Frontal cortex (tissue), 4 donors: ENCODE measurements around the gene AKR1C1. TPM values are rescaled to one million over a fixed set of nuclear protein-coding genes. Genes with fewer than 3 reads are reported as not detected.
"Not testable (repeated sequence)": the region's sequence is repeated elsewhere in the genome, so short reads cannot be mapped to it uniquely, and the experiment has no call there.

Experiments used
- DNase-seq, 2 donors: peaks; one replicate each; pipeline ENCODE4 v3.0.0; 2012; ENCODE audit warnings: low spot score in 2 of 2
- FAIRE-seq: peaks from 2 replicates; lab custom pipeline; 2012; peaks lifted over from hg19 to GRCh38; lab: Jason Lieb, UNC
- total RNA-seq: library from RNA; depleted of rRNA; stranded (reverse); fragments of >200 nt; gene quantifications from one replicate; pipeline ENCODE4 v1.2.3, GENCODE V29; 2014
- donor health status: control.
- donor health status: control.
- donor health status: control.

Gene AKR1C1
- total RNA-seq, 1 donor from 2014 or later = 30.2 TPM

DNA sequence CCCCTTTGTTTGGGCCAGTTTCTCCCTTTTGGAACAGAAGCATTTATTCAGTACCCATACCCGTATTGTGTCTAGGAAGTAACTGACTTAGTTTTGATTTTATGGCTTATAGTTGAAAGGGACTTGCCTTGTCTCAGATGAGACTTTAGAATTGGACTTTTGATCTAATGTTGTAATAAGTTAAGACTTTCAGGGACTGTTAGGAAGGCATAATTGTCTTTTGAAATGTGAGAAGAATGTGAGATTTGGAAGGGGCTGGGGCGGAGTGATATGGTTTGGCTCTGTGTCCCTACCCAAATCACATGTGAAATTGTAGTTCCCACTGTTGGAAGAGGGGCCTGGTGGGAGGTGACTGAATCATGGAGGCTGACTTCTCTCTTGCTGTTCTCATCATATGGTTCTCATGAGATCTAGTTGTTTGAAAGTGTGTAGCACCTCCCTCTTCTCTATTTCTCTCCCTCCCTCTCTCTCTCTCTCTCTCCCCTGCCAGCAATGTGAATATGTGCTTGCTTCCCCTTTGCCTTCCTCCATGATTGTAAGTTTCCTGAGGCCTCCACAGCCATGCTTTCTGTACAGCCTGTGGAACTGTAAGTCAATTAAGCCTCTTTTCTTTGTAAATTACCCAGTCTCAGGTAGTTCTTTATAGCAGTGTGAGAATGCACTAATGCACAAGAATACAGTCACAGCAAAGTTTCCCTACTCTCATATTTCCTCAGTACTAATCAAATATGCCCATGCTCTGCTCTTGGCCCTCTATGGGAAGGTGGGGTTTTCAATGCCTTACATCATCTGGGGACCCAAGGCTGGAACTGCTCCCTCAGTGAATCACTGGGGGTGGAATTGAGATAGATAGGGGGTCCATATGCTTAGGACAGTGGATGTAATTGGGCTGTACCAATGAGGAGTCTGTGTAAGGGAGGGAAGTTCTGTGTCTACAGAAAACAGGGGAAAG is 17.2 kb upstream of the AKR1C1 start:
- DNase-seq (no peak), FAIRE-seq (no peak)

DNA sequence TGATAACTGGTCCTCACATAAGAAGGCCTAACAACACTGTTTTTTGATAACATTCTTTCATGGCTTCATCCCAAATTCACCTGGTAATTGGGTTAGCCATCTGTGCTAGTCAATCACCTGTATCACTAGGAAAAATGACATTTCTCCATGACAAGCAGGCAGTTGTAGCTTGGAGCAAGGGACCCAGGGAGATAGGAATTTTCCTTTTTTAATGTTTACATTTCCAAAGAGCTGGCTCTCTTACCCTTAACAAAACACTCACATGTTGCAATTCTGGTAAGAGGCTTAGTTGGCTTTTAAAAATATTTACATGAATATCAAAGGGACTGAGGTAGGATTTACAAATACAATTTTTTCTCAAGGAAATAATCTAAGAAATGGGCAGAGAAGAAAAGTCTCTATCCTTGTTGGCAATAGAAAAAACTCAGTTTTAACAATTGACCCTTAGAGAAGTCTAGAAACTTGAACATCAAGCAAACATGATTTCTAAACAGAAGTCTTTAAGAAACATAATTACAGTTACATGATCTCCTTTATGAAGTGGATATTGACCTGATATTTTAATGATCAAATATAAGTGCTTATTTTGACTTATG is 16.1 kb upstream of the AKR1C1 start:
- FAIRE-seq = no peak
- no peak for DNase-seq

DNA sequence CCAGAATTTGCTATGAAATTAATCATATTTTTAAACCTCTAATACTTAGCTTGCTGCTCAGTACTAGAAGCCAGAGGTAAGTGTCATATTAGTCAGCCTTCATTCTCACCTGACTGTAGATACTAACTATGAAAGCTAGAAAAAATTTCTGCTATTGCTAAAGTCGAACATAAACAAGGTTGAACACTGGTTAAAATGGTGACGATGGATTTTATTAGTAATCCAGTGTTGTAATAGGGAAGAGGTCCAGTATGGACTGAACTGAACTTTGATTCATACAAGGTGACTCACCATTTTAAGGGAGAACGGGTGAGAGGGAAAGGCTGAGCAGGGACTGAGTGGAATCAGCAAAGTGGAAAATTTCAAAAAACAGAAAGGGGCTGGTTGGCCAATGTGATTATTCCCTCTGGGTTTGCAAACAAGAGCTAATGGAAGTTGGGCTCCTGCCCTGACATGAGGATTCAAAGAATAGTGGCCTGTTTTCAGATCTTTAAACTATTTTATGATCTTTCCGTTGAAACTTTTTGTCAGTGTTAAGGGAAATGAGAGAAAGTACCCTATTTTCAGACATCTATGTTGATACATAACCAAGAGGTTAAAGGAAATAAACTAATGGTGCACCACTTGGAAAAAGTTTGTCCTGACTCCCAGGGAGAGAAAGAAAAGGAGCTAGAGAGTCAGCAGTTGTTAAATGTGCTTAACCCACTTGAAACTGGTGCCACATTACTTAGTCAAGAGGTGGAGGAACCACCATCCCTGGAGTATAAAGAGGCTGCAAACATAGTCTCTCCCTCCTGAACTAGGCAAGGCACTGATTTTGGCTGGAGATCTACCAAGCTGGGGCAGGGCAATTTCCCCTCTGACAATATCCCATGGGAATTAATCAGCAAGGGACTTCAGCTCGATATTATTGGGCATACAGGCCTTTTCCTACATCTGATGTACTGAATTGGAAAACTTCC is 15.3 kb upstream of the AKR1C1 start:
- FAIRE-seq (no peak), DNase-seq (peak in 1 of 2 donors; percentile 36)

DNA sequence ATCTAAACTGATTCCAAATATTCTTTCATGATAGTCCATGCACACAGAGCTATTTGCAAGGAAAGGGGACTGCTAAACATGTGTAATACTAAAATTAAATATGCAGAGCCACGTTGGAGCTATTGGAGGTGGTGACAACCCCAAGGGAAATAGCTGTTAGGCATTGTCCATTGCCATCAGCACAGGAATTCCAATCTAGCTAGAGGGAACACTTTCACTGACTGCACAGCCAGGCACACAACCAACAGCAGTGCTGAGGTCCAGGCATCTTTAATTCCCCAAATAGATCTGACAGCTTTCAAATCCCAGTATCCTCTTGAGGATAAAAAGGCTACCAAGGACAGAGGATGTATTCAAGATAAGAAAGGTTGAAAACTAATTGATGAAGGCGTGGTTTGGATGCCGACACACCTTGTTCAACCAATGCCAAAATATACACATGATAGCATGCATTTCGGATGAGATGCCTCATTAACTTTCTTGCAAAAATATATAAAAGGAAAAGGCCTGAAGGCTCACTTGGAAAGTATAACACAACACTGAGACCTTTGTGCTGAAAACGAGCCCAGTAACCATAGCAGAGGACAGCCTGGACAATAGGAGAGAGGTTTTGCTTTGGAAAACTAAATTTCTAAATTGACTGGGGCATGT is 11.6 kb upstream of the AKR1C1 start:
- DNase-seq, FAIRE-seq: not testable (repeated sequence)

DNA sequence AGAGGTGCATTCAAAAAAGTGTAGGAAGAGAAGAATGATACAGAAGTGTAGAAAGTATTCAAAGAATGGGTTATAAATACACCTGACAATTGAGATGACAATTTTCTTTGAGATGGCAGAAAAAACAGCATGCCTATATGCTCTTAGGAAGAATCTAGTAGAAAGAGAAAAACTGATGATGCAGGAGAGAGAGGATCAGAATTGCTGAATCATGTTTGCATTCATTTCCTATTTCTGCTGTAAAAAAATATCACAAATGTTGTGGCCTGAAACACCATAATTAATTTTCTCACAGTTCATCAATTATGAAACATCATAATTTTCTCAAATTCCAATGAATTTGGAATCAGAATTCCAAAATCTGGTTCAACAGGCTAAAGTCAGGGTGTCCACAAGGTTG is 9.8 kb upstream of the AKR1C1 start:
- no peak for FAIRE-seq

DNA sequence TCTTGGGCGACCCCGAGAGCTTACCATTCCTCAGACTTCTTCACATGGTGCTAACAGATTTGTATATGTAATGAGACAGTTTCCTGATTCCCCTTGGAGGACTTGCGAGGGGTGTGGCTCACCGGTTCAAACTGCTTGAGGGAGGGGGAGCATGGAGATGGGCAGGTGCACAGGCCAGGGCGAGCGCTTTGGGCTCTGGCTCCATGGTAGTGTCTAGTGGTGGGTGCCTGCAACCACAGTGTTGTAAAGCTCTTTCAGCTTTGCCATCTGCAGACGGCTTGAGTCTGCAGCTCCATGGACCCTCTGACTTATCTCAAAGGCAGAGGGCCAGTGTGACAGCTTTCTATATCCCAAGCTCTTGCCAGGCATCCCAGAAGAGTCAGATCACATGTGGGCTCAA is 7.1 kb upstream of the AKR1C1 start:
- FAIRE-seq, DNase-seq: not testable (repeated sequence)

More for the DNA sequence above, 9.8 kb upstream of the AKR1C1 start:
- DNase-seq = no peak

DNA sequence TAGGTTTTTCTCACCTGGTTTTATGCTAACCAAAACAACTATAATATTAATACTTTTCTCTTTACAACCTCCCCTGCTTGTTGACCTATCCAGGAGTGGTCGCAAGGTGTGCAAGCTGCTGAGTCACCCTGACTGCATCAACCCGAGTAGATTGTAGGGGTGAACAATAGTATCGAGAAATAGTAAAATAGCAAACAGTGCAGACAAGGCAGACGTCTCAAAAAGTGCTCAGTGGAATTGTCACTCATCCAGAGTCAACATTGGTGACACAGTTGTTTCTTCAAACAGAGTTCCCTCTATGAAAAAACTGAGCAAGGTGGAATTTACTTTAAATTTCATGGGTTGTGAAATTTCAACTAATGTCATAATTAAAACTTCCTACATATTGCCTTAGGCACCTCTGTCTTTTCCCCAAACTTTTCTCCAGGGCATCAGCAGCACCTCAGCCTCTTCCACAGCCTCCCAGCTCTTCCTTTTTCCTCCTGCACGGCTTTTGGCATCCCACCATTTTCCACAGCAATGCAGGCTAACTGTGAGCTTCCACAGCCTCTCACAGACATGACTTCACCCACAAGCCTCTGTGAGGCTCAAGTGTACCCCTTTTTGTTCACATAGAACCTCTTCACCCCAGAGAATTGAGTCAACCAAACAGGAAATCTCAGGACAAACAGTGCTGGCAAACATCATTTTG is 6.1 kb upstream of the AKR1C1 start:
- not testable (repeated sequence) for FAIRE-seq

DNA sequence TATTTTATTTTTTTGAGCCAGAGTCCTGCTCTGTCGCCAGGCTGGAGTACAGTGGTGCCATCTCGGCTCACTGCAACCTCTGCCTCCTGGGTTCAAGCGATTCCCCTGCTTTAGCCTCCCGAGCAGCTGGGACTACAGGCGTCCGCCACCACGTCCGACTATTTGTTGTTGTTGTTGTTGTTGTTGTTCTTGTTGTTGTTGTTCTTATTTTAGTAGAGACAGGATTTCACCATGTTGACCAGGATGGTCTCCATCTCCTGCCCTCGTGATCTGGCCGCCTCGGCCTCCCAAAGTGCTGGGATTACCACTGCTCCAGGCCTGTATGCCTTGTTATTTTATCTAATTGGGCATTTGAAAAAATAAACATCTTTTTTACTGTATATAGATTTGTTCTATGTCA is 1.7 kb upstream of the AKR1C1 start:
- FAIRE-seq, DNase-seq: not testable (repeated sequence)

More for the DNA sequence above, 6.1 kb upstream of the AKR1C1 start:
- DNase-seq = not testable (repeated sequence)

DNA sequence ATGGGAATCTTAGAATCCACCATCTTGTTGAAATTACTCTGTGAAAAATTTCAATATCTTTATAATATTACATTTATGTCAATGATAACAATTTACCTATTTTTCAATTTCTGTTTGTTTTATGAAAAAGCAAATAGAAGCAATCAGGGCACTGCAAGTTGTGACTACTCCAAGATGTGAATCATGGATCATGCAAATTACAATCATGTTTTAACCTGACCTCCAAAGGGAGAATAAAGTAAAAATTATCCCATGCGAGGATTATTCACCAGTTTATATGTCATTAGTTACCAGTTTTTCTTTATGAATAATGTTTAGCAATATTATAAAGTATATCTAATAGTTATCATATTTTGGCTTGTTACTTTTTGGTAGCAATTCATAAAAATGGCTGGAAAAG is 907 bp upstream of the AKR1C1 start:
- not testable (repeated sequence) for FAIRE-seq

DNA sequence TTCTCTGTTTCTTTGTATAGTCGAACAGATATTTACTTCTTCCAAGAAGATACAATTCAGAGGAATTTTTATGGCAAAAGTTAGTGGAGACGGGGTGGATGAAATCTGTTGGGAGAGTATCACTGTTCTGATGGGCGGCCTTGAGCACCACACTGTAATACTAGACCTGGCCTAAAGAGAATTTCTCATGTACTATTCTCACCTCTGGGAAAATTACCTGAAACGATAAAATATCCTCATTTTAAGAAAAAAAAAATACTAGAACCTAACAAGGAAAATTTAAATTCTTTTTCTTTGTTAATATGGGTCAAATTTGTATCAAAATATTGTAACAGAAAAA is 570 bp downstream of the AKR1C1 start:
- not testable (repeated sequence) for DNase-seq, FAIRE-seq

More for the DNA sequence above, 907 bp upstream of the AKR1C1 start:
- not testable (repeated sequence) for DNase-seq

DNA sequence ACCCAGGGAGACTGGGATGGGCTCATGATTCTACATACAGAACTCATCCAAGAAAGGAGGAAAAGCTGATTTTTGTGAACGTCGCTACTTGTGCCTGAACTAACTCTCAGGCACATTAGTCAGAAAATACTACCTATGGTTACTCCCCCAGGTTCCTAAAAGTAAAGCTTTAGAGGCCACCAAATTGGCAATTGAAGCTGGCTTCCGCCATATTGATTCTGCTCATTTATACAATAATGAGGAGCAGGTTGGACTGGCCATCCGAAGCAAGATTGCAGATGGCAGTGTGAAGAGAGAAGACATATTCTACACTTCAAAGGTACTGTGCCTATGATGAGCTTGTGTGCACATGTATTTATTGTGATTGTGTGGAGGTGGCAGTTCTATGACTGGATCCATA is 2.5 kb downstream of the AKR1C1 start:
- not testable (repeated sequence) for DNase-seq, FAIRE-seq

DNA sequence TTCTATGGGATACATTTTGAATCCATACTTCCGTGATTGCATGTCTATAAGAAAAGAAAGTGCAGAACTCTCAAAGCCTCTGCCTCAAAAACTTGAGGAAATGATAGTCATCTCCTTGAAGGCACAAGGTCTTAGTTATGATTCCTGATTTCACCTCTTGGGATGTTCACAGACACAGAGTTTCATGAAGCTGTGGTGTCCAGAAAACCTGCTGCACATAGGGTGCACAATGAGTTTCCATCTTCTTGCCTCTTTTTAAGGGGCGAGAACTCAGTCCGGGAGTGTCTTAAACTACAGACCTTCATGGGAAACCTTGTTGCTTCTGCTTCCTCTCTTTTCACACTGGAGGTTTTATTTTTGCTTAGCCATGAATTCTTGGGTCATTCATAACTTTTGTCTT is 4.0 kb downstream of the AKR1C1 start:
- not testable (repeated sequence) for FAIRE-seq, DNase-seq

DNA sequence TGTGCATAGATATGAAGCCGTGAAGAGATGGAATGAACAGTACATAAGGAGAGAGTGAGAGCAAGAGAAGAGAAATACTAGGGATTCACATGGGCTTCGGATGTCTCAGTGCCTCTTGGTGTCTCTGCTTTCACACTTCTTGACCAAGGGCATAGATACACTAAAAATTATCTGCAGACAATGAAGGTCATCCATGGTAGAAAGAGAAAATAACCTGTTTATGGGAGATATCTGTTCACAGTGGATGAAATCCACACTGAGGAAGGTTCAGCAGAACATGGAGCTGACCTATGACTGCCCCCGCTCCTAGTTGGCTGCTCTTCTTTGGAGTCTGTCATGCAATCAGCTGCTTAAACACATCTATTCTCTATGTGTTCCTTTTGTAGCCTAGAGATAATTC is 6.1 kb downstream of the AKR1C1 start:
- not testable (repeated sequence) for FAIRE-seq, DNase-seq

DNA sequence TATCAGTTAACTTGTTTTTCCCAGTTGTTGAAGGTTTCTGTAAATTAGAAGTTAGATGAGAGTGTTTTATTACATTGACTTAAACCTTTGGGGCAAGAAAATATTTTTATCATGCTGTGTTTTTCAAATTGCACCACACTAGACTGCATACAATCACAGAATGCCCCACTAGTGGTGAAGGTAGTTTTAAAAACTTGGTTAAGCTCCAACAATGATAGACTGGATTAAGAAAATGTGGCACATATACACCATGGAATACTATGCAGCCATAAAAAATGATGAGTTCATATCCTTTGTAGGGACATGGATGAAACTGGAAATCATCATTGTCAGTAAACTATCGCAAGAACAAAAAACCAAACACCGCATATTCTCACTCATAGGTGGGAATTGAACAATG is 7.1 kb downstream of the AKR1C1 start:
- not testable (repeated sequence) for DNase-seq, FAIRE-seq

DNA sequence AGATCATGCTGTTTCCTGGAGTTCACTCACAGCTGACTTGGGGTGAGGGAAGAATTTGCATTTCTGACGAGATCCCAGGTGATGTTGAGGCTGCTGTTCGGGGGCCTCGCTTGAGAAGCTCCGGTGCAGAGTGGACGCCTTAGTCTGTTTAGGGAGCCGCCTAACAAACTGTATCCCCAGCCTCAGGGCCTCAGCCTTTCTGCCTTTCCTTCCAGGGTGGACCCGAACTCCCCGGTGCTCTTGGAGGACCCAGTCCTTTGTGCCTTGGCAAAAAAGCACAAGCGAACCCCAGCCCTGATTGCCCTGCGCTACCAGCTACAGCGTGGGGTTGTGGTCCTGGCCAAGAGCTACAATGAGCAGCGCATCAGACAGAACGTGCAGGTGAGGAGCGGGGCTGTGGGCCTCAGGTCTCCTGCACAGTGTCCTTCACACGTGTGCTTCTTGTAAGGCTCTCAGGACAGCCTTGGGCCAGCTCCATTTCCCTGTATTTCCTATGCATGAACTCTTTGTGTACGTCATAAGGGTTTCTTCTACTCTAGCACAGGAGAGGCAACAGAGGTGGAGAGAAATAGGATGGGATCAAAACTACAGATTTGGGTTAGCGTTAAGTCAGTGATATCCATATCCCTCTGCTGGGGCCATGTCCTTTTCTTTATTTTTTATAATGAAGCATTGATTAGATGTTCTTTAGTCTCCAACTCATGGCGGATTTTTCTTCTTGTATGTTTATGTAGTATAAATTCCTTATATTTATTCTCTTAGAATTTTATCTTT is 9.3 kb downstream of the AKR1C1 start:
- not testable (repeated sequence) for FAIRE-seq, DNase-seq

DNA sequence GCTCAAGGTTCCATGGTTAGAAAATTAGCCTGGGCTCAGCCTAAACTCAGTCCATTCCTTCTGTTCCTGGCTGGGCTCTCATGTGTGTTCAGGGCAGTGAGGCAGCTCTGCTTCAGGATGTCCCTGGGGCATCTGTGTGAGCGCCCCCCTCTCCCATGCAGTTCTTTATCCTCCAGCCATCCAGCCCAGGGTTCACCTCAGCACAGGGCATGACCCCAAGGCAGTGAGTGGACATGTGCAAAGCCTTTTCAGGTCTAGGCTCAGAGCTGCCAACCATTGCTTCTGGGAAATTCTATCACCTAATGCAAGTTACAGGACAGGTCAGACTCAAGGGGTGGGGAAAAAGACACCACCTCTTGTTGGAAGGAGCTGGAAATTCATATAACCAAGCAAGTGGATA is 10.1 kb downstream of the AKR1C1 start:
- not testable (repeated sequence) for DNase-seq, FAIRE-seq

DNA sequence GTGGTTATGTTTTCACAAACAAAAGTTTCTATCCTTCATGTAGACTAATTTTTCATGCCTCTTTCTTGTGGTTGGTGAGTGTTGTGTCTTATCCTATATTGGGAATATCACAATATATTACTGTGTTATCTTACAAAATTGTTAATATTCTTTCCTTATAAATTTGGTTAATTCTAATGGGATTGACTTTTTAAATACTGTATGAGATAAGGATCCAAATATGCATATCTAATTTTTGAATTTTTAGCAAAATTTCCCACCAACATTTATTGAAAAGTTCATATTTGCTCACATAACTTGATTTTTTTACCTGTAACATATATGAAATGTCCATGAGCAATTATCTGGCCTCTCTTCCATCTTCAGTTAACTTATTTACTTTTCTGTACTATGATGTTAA is 11.2 kb downstream of the AKR1C1 start:
- peak; percentile 10 for FAIRE-seq
- DNase-seq = not testable (repeated sequence)

DNA sequence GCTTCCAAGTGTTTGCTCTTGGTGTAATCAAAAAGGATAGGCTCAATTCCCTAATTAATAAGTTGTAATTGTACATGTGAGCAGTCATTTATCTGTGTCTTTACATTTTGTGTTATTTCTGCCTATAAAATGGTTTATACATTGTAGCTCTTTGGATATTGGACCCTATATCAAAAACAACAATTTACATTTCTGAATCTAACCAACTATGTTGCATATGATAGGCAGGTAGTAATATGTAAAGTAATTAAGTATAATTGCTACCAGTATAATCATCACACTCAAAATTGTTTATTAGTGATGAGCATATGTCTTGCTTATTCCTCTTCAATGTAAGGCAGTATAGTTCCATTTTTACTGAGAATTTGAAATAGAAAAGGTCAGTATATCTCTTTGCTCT is 13.8 kb downstream of the AKR1C1 start:
- DNase-seq = no peak
- FAIRE-seq = no peak
